Measurements from ENCODE around the gene CDK5RAP2.

CDK5RAP2 gene

DNA sequence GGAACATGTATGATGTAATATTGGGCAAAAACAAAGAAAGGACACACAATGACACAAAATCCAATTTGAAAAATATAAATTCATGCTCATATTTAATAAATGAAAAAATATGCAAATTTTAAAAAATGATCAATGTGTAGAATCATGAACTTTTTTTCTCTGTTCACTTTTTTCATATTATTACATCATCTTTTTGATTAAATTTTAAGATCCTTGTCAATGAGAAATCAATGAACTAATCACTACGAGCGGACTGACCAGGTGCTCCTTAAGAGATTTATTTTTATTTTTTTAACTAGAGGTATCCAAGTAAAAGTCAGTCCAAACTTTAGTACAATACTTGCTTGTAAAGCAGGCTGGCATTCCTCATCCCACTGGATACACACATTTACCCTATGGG, 174.1 kb downstream of the CDK5RAP2 start:
- Histone ChIP-seq H3K9me3 (ENCODE audit: control insufficient read depth, insufficient read depth, low read depth, low read length) (no peaks in the 10 kb centered on the region), H3K27ac (ENCODE audit: extremely low read depth, low read depth, low read length) (no peak overlapping the region), H3K4me1 (ENCODE audit: control insufficient read depth, insufficient read depth, low read length) (no peaks in the 10 kb centered on the region), H3K4me3 (ENCODE audit: low read depth, low read length) (no peak overlapping the region), H3K36me3 (ENCODE audit: control insufficient read depth in 2 of 2, insufficient read depth in 1 of 2, low read length in 2 of 2) (peaks cover 4 to 89% of the 10 kb centered on the region in 2 experiments)
- TF ChIP-seq ZNF596 (tag by site-specific recombination; IDR thresholded peaks at IDR 0.05): no peak
- TF ChIP-seq ZNF549 (tag by site-specific recombination; IDR thresholded peaks at IDR 0.05): no peak
- no peak for TF ChIP-seq KLF9 (tag by site-specific recombination; IDR thresholded peaks at IDR 0.05; ENCODE audit: low read depth)
- no peak for TF ChIP-seq ZNF280D (tag by site-specific recombination; IDR thresholded peaks at IDR 0.05)
- no peak for TF ChIP-seq ZFHX2 (tag by site-specific recombination; conservative IDR thresholded peaks at IDR 0.05)
- TF ChIP-seq ZBTB20 (tag by site-specific recombination; IDR thresholded peaks at IDR 0.05): no peak
- no peak for TF ChIP-seq BCL11B (tag by site-specific recombination; IDR thresholded peaks at IDR 0.05; ENCODE audit: low read depth)
- TF ChIP-seq ZNF670 (tag by site-specific recombination; IDR thresholded peaks at IDR 0.05; ENCODE audit: low read depth): no peak
- TF ChIP-seq ZNF394 (tag by site-specific recombination; IDR thresholded peaks at IDR 0.05; ENCODE audit: borderline replicate concordance): no peak
- TF ChIP-seq ATF2 (tag by site-specific recombination; IDR thresholded peaks at IDR 0.05; ENCODE audit: low read depth): no peak
- no peak for TF ChIP-seq FEZF1 (tag by site-specific recombination; IDR thresholded peaks at IDR 0.05)
- no peak for TF ChIP-seq HOXC10 (CRISPR knock-in tag; IDR thresholded peaks at IDR 0.05)
- TF ChIP-seq, protein P1, sequence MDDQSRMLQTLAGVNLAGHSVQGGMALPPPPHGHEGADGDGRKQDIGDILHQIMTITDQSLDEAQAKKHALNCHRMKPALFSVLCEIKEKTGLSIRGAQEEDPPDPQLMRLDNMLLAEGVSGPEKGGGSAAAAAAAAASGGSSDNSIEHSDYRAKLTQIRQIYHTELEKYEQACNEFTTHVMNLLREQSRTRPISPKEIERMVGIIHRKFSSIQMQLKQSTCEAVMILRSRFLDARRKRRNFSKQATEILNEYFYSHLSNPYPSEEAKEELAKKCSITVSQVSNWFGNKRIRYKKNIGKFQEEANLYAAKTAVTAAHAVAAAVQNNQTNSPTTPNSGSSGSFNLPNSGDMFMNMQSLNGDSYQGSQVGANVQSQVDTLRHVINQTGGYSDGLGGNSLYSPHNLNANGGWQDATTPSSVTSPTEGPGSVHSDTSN (CRISPR knock-in tag; IDR thresholded peaks at IDR 0.05): no peak
- no peak for TF ChIP-seq ZNF433 (tag by site-specific recombination; IDR thresholded peaks at IDR 0.05; ENCODE audit: low read depth)
- CTCF ChIA-PET: no interaction called here
- POLR2A ChIA-PET: no interaction called here

DNA sequence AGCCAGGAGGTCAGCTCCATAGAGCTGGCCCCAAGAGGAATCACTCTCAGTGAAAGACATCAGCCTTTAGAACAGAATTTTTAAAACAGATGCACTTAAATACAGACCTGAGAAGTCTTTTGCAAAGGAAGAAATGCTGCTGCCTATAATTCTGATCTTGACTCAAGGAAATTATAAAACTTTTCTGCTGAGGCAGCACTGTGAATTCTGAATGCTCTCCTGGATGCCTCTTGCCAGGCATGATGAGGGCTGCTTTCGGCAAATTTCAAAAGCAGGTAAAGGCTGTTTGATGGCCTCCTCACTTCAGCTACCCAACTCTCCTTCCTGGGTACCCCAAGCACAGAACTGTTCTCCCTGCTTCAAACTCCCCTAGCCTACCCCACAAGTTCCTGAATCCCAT, 174.8 kb downstream of the CDK5RAP2 start:
- Histone ChIP-seq H3K27ac (ENCODE audit: extremely low read depth, low read depth, low read length) (no peak overlapping the region), H3K4me1 (ENCODE audit: control insufficient read depth, insufficient read depth, low read length) (no peaks in the 10 kb centered on the region), H3K36me3 (ENCODE audit: control insufficient read depth in 2 of 2, insufficient read depth in 1 of 2, low read length in 2 of 2) (peaks cover 6 to 89% of the 10 kb centered on the region in 2 experiments), H3K9me3 (ENCODE audit: control insufficient read depth, insufficient read depth, low read depth, low read length) (no peaks in the 10 kb centered on the region), H3K4me3 (ENCODE audit: low read depth, low read length) (no peak overlapping the region)
- ChIA-PET POLR2A (no interaction called here), CTCF (no interaction called here)
- TF ChIP-seq IKZF3 (tag by site-specific recombination; IDR thresholded peaks at IDR 0.05): no peak
- no peak for TF ChIP-seq ZNF48 (tag by site-specific recombination; IDR thresholded peaks at IDR 0.05)
- TF ChIP-seq ZNF366 (tag by site-specific recombination; conservative IDR thresholded peaks at IDR 0.05): no peak
- no peak for TF ChIP-seq BCL11B (tag by site-specific recombination; IDR thresholded peaks at IDR 0.05; ENCODE audit: low read depth)
- TF ChIP-seq, protein P2, sequence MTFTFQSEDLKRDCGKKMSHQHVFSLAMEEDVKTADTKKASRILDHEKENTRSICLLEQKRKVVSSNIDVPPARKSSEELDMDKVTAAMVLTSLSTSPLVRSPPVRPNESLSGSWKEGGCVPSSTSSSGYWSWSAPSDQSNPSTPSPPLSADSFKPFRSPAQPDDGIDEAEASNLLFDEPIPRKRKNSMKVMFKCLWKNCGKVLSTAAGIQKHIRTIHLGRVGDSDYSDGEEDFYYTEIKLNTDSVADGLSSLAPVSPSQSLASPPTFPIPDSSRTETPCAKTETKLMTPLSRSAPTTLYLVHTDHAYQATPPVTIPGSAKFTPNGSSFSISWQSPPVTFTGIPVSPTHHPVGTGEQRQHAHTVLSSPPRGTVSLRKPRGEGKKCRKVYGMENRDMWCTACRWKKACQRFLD (tag by site-specific recombination; IDR thresholded peaks at IDR 0.05): no peak
- TF ChIP-seq REPIN1 (tag by site-specific recombination; IDR thresholded peaks at IDR 0.05; ENCODE audit: low read depth): no peak
- no peak for TF ChIP-seq ZNF76 (tag by site-specific recombination; IDR thresholded peaks at IDR 0.05; ENCODE audit: borderline replicate concordance, low read depth)
- TF ChIP-seq HOXD13 (CRISPR knock-in tag; IDR thresholded peaks at IDR 0.05; ENCODE audit: borderline replicate concordance): no peak
- no peak for TF ChIP-seq ZNF394 (tag by site-specific recombination; IDR thresholded peaks at IDR 0.05; ENCODE audit: borderline replicate concordance)
- TF ChIP-seq ZNF624 (tag by site-specific recombination; IDR thresholded peaks at IDR 0.05): no peak
- no peak for TF ChIP-seq ZNF202 (tag by site-specific recombination; IDR thresholded peaks at IDR 0.05; ENCODE audit: borderline replicate concordance)
- TF ChIP-seq, protein P3, sequence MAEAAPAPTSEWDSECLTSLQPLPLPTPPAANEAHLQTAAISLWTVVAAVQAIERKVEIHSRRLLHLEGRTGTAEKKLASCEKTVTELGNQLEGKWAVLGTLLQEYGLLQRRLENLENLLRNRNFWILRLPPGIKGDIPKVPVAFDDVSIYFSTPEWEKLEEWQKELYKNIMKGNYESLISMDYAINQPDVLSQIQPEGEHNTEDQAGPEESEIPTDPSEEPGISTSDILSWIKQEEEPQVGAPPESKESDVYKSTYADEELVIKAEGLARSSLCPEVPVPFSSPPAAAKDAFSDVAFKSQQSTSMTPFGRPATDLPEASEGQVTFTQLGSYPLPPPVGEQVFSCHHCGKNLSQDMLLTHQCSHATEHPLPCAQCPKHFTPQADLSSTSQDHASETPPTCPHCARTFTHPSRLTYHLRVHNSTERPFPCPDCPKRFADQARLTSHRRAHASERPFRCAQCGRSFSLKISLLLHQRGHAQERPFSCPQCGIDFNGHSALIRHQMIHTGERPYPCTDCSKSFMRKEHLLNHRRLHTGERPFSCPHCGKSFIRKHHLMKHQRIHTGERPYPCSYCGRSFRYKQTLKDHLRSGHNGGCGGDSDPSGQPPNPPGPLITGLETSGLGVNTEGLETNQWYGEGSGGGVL (tag by site-specific recombination; IDR thresholded peaks at IDR 0.05): no peak
- TF ChIP-seq ZNF175 (tag by site-specific recombination; IDR thresholded peaks at IDR 0.05): no peak
